Activated naive CD4-positive, alpha-beta T cell treated with anti-CD3 and anti-CD28 coated beads, Interleukin-2, amount 50 U/mL, for 72 hours (primary cell): ENCODE measurements around the gene PADI6. TPM values are rescaled to one million over a fixed set of nuclear protein-coding genes. Genes with fewer than 3 reads are reported as not detected.

Experiments used
- ATAC-seq, 2 donors: fragments of 150-1000 bp; cut with Tn5 transposase; 2 replicates each; pipeline ENCODE4 v1.10.0; 2021; ENCODE audit warnings: mild to moderate bottlenecking in 2 of 2, moderate library complexity in 2 of 2
- DNase-seq, 2 donors: peaks; one replicate each; pipeline ENCODE4 v3.0.0; 2021 to 2022; ENCODE audit warnings: low spot score in 2 of 2
- H3K27ac Mint-ChIP-seq, 2 donors: one replicate each; pipeline ENCODE4 v1.8.0; 2022; ENCODE audit warnings: mild to moderate bottlenecking in 2 of 2, mixed read lengths in 2 of 2
- H3K36me3 Mint-ChIP-seq, 2 donors: one replicate each; pipeline ENCODE4 v1.8.0; 2022; ENCODE audit warnings: mixed read lengths in 2 of 2
- H3K9me3 Mint-ChIP-seq, 2 donors: one replicate each; pipeline ENCODE4 v1.8.0; 2022; ENCODE audit warnings: mixed read lengths in 2 of 2
- total RNA-seq, 2 donors: library from RNA; stranded (reverse); gene quantifications; one replicate each; pipeline ENCODE4 v1.2.3, GENCODE V29; 2022

PADI6 gene
- total RNA-seq, 2 donors from 2014 or later: not detected

- Mint-ChIP-seq H3K27ac (peak overlapping the region; percentile 37 to 79), H3K36me3 (peaks cover 33 to 34% of the 10 kb centered on the region in 2 donors), H3K9me3 (no peaks in the 10 kb centered on the region)
- DNase-seq (no peak), ATAC-seq (no peak)
Observed at GRCh38 chr1:17437260-17437579, 65.2 kb downstream of the PADI6 start.

- DNase-seq (peak; percentile 56 to 78), ATAC-seq (peak; percentile 52 to 60)
- H3K36me3 Mint-ChIP-seq: peaks cover 30 to 33% of the 10 kb centered on the region in 2 donors
- peak overlapping the region in 1 of 2 donors; percentile 37 for H3K27ac Mint-ChIP-seq
- H3K9me3 Mint-ChIP-seq: no peaks in the 10 kb centered on the region
Observed at GRCh38 chr1:17437580-17438317, 65.8 kb downstream of the PADI6 start.

DNA sequence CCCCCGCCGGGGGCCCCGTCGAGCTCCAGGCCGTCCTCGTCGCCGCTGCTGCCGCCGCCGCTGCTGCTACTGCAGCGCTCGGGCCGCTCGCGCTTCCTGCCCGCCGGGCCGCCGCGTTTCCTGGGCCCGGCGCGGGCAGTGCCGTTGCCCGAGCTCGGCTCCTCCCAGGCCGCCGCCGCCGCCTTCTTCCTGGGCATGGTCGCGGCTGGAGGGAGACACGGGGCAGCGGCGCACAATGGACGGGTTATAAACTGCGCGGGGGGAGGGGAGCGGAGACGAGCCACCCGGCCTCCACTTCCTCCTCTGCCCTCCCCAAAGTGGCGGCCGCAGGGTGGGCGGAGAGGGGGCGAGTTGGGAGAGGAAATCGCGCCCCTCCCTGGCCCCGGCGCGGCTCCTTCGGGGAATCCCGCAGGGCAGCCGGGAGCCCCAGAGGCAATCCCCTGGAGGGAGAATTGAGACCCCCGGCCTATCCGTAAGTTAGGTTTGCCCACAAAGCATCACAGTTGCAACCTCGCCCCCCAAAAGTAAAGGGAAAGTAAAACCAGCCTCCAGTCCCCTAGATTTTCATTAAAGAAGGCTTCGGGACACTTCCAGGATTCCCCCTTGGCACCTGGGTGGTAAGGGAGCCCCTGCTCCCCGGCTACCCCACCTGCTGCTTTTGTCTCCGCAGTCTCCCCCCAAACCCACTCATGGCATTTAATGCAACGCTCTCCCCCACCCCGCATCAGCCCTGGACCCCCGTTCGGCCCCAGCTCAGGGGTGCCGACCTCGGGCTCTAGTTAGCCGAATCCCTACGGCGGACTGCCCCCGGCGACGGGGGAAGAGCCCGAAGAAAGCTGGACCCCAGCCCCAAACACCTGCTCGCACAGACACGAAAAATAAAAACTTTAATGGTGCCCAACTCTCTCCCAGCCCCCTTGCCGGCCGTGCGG, 66.6 kb downstream of the PADI6 start:
- peak; percentile 50 to 52 for ATAC-seq
- Mint-ChIP-seq H3K9me3 (no peaks in the 10 kb centered on the region), H3K36me3 (peaks cover 30 to 33% of the 10 kb centered on the region in 2 donors)

DNA sequence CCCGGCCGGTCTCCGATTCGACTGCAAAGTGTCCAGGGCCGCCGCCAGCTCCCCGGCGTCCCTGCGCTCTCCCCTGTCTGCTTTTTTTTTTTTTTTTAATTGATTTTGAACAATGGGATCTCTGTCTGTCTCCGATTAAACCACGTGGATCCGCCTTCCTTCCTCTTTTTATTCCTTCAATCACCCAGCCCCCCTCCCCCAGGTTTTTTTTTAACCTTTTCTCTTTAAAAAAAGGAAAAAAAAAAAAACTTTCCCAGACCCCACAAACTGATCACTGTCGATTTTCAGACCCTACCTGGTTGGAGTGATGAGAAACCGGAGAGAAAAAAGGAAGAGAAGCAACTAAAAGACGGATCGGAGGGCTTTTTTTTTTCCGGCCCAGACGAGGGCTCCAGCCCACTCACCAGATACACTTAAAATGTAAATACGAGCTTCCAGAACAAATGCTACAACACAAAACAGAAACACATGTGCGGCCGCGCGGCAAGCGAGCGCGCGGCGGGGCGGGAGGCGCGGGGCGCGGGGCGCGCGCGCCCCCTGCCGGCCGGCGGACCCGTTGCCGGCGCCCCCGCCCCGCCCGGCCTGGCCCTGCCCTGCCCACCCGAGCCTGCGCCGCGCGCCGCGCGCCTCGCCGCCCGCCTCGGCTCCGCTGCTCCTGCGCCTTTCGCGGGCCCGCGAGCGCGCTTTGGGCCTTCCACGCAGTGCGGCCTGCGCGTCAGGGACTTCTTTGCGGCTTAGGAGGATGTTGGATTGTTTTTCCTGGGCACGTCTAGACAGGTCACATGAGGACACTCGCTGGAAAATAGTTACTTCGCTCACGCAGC, 67.5 kb downstream of the PADI6 start, which contains the start of gene RCC2:
Gene RCC2, minus strand, starts transcription at position 428 of the 824 bp plus-strand sequence. CDS start 1,163 bp downstream, outside the sequence.
- Mint-ChIP-seq H3K27ac (peak within 1 kb of the TSS; percentile 97 to 98), H3K36me3 (peaks cover 26 to 30% of the 10 kb centered on the region in 2 donors), H3K9me3 (no peaks in the 10 kb centered on the region)
- ATAC-seq (peak; percentile 73 to 77), DNase-seq (peak; percentile 61 to 78)

More for the DNA sequence above, 66.6 kb downstream of the PADI6 start:
- H3K27ac Mint-ChIP-seq: peak overlapping the region; percentile 97 to 98
- DNase-seq: peak; percentile 67 to 79

DNA sequence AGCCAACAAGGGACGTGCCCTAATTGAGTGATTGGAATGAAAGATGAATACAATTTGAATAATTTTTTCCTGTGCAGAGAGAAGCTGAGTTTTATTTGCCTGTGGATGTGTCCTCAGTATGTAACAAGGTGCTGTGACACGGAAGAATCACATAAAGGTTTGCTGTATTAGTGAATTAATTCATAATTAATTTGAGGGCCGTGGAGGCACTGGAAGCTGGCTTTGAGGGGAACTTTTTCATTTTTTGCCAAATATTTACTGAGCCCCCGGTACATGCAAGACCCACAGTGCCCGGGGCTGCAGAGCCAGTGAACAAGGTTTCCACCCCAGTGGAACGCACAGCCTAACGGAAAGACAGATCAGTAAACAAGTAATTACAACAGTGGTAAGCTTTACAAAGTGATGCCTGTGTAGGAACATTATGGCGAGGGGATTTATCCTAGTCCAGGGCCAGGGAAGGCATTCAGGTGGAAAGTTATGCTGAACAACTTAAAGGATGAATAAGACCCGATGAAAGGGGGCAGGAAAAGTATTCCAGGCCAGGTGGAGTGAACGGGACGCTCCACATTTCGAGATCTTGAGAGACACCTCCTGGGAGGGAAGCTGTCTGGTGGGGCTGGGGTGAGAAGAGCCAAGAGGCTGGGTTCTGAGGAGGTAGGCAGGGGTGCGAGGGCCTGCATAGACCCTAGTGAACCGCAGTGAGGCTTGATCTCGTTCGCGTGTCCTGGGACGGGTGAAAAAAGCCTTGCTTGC, 68.3 kb downstream of the PADI6 start:
- Mint-ChIP-seq H3K9me3 (no peaks in the 10 kb centered on the region), H3K27ac (peak overlapping the region; percentile 69 to 97), H3K36me3 (peaks cover 23 to 30% of the 10 kb centered on the region in 2 donors)
- ATAC-seq (no peak), DNase-seq (no peak)

- DNase-seq (no peak), ATAC-seq (no peak)
- no peaks in the 10 kb centered on the region for H3K9me3 Mint-ChIP-seq
- peaks cover 23 to 30% of the 10 kb centered on the region in 2 donors for H3K36me3 Mint-ChIP-seq
- H3K27ac Mint-ChIP-seq: peak overlapping the region; percentile 69 to 97
Observed at GRCh38 chr1:17440827-17441168, 68.8 kb downstream of the PADI6 start.

GRCh38 chr1:17441265-17441992, 69.4 kb downstream of the PADI6 start:
- ATAC-seq (no peak), DNase-seq (no peak)

DNA sequence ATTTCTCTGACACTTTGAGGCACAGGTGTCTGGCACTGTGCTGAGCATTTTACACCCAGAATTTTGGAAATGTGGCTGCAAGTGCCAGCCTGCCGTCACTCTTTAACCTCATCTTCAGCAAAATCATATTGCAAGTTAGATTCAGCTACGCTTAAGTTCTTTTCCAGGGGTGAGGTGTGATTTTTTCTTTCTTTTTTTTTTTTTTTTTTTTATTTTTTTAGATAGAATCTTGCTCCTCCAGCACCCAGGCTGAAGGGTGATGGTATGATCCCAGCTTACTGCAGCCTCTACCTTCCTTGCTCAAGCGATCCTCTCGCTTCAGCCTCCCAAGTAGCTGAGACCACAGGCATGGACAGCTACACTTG, 70.0 kb downstream of the PADI6 start:
- no peak for DNase-seq
- no peak for ATAC-seq
- Mint-ChIP-seq H3K27ac (no peak overlapping the region), H3K36me3 (peaks cover 15 to 19% of the 10 kb centered on the region in 2 donors), H3K9me3 (no peaks in the 10 kb centered on the region)

More at GRCh38 chr1:17441265-17441992, 69.4 kb downstream of the PADI6 start:
- Mint-ChIP-seq H3K36me3 (peaks cover 20 to 25% of the 10 kb centered on the region in 2 donors), H3K27ac (peak overlapping the region; percentile 54 to 97), H3K9me3 (no peaks in the 10 kb centered on the region)

GRCh38 chr1:17442841-17443240, 70.8 kb downstream of the PADI6 start:
- DNase-seq: no peak
- Mint-ChIP-seq H3K36me3 (peaks cover 14 to 15% of the 10 kb centered on the region in 2 donors), H3K9me3 (no peaks in the 10 kb centered on the region), H3K27ac (no peak overlapping the region)
- ATAC-seq: no peak

- Mint-ChIP-seq H3K36me3 (no peaks in the 10 kb centered on the region), H3K27ac (peak overlapping the region in 1 of 2 donors; percentile 75), H3K9me3 (no peaks in the 10 kb centered on the region)
- ATAC-seq (no peak), DNase-seq (no peak)
Observed at GRCh38 chr1:17447501-17447992, 75.6 kb downstream of the PADI6 start.

Other genes starting within 250 kb of the PADI6 start
- gene PADI1, start 167.1 kb upstream of the PADI6 start, total RNA-seq: not detected
- not detected for gene PADI3, start 123.1 kb upstream of the PADI6 start, total RNA-seq
- 1 to 10 TPM; 1.3 to 2.4 TPM for gene PADI4, start 64.0 kb upstream of the PADI6 start, total RNA-seq
- 100 to 1,000 TPM; 113 to 132 TPM for gene RCC2, start 67.5 kb downstream of the PADI6 start, total RNA-seq
- not detected for gene ARHGEF10L, start 167.5 kb downstream of the PADI6 start, total RNA-seq